Measurements from ENCODE around the gene RSPH1.

The RSPH1 gene

DNA sequence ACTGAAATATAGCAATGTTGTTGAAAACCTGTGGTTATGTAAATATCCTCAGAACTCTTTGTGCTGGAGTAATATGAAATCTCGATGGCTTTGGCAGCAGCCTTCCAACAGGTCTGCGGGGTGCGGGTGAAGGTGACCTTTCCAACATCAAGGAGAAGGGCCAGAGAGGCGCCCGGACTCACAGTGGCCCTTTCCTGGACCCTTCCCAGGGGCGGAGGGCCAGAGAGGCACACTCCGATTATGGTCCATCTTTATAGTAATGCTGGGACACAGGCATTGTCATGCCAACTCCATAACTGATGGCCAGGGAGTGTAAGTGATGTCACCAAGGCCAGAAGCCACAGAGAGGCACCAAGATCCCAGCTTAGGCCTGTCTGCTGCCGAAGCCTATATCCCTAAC is 35.7 kb upstream of the RSPH1 start:
- DNase-seq: peak; percentile 13

DNA sequence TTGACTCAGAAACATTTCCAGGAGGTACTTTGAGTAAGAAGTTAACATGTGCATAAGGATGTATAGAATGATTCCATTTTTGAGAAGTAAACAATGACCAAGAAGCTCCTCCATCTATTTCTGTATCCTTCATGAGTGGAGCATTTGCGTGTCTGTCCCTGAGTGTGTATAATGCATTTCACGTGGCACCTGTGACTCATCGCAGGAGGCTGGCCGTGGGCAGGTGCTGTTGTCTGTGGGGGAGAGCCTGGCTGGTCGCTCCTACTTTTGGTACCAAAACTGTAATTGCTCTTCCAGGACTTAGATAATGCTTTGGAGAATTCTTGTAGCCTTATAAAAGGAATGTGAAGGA is 34.1 kb upstream of the RSPH1 start:
- no peak for DNase-seq

DNA sequence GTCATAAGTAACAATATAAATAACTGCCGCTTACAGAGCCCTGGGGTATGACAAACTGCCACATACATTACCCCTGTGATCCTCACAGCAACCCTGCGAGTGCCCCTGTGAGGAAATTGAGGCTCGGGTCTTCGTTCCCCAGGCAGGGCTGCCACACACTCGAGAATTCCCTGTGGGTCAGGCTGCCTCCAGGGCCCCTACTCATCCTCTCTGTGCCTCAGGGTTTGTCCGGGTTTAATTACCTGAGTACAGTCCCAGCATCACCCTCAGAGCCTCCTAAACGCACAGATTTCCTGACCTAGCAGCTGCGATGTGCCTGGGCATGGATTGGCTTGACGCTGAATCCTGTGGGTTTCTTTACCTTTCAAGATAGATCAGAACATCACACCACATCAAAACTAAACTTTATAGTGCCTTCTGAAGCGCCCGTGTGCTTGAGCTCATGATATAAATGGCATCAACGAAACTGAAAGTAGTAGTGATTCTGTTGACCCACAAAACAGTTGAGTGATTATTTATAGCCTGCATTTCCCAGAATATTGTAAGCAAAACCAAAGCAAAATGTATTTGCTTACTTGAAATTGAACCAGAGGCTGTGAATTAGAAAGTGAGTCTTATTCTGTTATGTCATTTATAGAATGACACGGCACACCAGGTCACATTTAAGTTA is 31.6 kb upstream of the RSPH1 start:
- DNase-seq: no peak

DNA sequence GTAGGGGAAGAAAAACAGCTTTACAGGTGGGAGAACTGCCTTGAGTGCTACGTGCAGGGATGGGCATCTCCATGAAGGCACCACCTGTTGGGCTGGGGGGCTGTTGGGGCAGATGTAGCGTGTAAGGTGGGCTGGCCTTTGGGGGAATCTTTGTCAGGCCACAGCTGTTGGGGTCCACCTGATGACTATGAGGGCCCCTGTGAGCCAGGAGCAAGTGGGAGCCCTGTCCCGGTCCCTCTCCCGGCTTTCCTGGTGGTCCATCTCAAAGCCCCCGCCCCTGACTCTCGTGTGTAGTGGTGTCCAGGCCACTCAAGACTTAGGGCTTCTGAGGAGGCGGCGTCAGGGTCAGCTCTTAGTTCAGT is 31.1 kb upstream of the RSPH1 start:
- DNase-seq: no peak

DNA sequence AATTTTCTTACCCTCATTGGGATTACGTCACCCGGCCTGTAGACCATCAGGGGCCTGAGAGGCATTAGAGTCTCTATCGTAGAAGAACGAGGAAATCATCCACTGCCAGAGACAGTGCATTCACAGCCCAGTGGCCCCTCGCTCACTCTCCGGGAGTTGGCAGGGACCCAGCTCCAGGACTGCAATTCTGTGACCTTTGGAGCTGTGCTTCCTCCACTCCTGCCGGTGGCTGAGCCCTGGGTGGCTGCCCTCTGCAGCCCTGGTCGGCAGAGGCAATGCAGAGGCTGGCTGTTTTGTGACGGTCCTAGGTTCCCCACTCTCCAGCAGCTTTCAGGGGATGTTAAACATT is 30.3 kb upstream of the RSPH1 start:
- no peak for DNase-seq

DNA sequence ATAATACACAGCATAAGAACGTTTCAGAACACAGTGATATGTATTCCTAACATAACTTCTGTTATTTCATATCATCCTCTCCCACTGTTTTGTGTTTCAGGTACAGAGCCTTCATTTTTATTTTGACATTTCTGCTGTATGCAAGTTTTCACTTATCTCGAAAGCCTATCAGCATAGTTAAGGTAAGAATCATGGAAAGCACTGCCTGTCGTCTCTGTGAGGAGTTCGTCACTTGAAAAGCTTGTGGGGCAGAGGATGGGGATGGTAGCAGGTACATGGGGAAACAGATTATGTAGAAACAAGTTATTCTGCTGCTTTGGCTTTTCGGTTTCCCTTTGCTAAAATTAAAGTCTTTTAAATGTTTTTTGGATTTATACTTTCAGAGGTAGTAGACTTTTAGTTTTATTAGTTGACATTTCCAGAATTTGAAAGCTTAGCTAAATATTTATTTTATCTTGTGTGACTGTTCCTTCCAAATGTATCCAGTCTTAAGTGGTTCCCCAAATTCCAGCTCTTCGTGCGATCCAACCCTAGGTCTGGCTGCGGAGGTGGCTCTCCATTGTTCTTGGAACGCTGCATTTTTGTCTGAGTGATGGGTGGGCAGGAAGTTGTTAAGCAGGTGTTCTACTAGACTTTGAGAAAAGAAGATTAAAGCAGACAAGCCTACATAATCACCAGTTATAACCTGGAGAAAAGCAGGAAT is 29.8 kb upstream of the RSPH1 start:
- DNase-seq: no peak

DNA sequence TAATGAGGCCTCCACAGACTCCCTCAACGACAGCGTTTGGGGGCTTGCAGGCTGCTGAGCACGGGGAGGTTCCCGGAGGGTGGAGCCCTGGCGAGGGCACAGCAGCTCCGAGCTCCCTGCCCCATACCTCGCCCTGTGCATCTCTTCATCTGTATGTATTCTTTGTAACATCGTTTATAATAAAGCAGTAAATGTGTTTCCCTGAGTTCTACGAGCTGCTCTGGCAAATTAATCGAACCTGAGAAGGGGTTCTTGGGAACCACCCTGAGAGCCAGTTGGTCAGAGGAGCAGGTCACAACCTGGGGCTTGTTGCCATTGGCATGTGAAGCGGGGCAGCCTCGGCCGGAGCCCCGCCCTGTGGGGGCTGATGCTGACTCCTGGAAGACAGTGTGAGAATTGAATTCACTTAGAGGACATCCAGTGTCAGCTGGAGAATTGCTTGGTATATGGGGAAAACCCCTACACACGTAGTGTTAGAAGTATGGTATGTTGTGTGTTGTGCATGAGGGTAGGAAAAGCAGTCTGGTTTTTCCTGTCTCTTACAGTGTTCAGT is 29.1 kb upstream of the RSPH1 start:
- peak; percentile 45 for DNase-seq

DNA sequence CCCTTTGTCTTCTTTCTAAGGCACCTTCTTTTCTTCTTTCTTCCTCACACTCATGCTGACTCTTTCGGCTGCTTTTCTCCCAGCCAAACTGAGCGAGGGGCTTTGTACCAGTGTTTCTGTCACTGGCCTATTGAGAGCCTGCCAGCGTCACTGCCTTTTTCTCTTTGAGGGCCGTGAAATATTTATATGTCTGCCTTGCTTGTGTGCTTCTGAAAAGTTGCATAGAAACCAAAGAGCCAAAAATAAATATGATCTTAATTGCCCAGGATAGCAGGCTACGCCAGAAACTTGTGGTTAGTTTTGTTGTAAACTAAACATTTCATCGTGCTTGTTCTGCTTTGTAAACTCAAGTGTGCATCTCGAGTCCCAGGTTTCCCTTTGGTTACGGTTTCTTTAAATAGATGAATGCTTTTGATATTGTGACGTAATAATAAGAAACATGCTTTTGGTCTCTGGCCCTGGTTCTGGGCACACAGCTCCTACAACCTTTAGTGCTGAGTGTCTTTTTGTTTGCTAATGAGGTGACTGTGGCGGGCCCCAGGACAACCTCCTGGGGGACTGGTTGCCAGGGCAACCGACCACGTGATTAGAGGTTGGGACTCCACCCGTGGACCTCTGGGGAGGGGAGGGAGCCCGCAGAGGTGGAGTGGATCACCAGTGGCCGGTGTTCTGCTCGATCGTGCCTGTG is 28.5 kb upstream of the RSPH1 start:
- peak; percentile 77 for DNase-seq

DNA sequence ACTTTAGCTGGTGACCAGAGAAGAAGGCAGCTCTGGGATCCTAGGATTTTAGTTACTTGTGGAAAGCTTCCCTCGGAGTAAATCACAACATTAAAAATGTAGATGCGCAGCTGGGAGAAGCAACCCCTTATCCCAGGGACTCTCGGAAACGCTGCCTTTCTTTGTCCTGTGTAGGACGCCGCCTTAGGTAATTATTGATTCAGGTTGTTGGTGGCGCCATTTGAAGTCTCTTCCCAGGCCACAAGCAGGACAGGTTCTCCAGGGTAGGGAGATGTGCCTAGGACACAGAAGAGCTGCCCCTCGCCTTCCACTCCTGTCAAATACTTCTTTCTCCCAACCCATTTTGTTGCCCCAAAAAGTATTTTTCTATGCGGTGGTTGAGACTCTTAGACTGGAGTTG is 27.9 kb upstream of the RSPH1 start:
- DNase-seq: no peak

DNA sequence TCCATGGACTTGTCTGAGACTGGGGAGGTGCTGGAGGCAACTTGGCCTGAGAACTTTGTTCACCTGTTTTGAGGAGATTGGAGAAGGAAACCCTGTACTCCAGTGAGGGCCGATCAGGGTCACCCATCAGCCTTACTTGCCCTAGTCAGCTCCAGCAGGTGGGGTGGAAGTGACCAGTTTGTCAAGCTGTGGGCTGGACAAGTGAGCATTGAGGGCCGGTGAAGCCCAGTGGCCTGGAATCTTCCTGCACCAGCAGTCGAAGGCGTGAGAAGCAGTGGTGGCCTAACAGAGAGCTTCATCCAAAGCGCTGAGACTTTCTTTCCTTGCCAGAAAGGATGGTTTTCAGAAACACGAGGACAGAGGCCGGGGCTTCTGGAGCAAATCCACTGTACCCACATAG is 27.2 kb upstream of the RSPH1 start:
- DNase-seq: no peak

DNA sequence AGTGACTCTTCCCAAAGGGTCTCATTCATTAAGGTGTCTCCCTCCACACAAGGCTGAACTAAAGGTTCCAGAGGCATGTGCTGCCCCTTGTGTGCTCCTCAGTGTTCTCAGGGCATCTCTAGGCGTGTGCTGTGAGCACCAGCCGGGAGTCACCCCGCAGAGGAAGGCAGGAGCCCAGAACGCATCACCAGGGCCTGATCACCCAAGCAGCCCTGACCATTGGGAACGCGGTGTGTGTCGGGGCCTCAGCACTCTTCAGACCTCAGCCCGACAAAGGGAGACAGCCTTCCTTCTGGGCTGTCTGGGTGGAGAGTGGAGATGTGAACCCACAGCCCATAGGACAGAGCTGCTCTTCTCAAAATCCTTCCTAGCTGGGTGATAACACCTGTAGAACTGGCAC is 26.7 kb upstream of the RSPH1 start:
- no peak for DNase-seq

DNA sequence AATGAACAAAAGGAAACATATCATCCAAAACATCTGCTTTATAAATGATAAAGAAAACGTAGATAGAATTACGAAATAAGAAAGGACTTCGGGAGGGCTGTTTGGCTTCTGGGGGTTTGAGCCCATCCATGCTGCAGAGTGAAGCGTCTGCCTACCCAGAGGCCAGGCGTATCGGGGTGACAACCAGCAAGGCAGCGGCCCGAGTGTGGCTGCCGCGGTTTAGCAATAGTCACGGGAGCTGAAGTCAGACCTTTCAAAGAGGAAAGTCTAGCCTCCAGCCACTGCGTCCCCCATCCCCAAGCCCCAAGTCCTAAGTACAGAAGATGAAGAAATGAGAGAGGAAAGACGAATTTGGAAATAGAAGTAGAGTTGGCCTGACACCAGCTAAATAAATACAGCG is 26.2 kb upstream of the RSPH1 start:
- DNase-seq: no peak

DNA sequence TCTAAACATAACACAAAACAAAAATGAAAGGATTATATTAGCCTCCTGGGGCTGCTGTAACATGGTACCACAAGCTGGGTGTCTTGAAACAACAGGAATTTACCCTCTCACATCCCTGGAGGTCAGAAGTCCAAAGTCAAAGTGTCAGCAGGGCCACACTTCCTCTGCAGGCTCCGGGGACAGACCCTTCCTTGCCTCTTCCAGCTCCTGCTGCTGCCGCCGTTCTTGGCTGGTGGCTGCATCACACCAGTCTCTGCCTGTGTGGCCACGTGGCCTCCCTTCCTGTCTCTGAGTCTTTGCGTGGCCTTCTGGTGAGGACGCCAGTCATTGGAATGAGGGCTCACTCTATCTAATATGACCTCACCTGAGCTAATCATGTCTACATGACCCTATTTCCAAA is 25.8 kb upstream of the RSPH1 start:
- no peak for DNase-seq

DNA sequence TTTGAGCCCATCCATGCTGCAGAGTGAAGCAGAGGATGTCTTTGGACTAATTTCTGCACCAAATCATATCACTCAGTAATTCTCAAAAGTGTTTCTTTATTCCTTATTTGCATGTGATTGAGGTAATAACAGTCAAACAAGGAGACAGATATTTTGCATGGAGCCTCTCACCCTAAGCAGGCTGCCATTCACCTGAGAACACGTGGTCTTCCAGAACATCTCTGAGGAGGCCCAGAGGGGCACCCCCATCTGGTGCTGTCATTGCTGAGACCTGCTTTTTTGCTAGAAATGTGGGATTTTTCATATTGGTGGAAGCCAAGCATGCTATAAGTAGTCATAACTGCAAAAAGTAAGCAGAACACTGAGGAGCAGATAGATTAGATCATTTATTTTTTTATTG is 25.4 kb upstream of the RSPH1 start:
- no peak for DNase-seq

DNA sequence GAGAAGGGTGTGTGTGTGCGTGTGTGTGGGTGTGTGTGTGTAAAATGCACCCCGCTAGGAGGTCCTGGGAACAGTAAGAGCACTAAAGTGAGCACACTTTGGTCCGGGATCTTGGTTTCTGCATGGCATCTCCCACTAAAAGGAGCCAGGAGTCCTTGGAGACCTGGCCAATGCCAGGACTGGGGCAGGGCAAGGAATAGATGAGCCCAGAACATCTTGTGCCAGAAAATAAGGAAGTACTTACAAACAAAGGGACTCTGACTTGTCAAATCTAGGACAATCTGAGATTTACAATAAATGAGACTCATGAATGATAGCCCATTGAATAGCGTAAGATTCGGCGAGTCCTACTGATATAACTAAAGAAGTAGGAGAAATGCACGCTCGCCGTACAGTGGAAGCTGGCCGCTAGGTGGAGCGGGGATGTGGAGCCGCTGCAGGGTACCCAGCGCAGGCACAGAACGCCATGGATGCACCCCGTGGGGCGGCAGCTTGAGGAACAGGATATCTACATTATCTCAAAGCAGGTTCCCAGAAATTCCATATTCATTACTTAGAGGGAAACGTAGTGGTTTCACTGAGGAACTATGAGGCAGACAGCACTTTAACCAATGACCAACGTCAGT is 24.7 kb upstream of the RSPH1 start:
- no peak for DNase-seq

DNA sequence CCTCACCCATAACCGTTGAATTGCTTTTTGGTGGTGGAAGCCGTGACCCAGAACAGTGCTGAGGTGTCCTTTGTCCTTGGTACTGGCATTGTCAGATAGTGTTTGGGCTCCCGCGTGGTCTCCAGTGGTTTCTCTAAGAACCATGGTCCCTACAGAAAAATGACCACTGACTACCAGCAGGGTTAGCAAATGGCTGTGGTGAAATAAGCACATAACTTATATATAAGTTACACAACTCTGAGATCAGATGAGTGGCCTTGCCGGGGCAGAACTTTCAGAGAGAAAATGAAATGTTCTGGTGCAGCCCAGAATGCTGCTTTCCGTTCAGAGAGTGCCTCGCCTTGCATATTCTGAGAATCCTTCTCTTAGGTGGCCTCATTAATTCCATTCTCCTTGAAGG is 22.6 kb upstream of the RSPH1 start:
- DNase-seq: no peak

DNA sequence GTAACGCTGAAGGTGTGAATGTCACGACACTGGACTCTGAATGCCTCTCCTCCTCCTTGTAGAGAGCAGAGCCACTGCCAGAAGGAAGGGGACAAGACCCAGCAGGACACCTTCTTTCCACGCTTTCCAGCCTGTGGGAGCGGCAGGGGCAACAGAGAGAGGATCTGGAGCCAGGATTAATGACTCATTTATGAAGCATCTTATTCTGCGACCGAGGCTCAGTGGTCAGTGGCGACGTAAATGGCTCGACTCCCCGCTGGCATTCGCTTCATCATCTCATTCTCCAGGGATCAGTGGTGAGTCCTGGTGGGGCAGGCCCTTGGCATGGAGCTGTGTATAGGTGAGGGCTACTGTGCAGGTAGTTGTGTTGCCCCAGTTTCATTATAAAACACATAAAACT is 22.2 kb upstream of the RSPH1 start:
- DNase-seq: no peak

DNA sequence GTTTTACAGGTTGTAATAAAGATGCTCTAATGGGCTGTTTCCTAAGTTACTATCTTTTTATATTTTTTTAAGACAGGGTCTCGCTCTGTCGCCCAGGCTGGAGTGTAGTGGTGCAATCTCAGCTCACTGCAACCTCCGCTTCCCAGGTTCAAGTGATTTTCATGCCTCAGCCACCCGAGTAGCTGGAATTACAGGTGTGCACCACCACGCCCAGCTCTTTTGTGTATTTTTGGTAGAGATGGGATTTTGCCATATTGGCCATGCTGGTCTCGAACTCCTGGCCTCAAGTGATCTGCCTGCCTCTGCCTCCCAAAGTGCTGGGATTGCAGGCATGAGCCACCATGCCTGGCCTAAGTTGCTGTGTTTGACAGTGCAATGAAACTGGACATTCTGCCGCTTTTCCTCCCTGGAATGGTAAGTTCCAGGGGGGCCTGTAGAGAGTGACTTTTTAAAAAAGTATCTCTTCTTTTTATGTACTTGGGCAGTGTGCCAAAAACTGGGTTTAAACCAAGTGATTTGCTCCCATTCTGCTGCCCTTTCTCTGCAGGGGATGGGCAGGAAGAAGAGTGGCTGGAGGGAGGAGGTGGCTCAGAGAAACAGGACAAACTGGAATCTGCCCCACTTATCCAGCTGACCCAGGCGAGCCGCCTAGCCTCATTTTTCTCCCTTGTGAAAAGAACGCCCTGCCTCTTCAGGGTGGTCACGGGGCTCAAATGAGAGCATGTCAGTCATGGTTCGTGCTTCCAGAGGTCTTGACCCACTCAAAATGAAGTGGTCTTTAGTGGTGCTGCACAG is 19.9 kb upstream of the RSPH1 start:
- DNase-seq: no peak

DNA sequence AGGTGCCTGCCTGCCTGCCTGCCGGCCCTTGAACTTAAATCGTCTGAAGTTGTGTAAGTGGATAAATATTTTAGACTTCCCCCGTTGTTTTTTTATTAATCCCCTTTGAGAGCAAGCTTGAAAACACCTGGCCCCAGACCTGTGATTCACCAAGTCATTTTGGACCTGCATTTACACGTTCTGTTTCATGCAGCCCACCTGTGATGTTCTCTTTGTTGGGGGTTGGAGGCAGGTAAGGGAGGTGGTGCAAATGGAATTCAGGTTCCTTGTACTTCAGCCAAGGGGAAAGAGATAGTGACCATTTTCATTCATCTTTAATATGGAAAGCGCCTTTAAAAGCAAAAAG is 18.8 kb upstream of the RSPH1 start:
- DNase-seq: no peak

DNA sequence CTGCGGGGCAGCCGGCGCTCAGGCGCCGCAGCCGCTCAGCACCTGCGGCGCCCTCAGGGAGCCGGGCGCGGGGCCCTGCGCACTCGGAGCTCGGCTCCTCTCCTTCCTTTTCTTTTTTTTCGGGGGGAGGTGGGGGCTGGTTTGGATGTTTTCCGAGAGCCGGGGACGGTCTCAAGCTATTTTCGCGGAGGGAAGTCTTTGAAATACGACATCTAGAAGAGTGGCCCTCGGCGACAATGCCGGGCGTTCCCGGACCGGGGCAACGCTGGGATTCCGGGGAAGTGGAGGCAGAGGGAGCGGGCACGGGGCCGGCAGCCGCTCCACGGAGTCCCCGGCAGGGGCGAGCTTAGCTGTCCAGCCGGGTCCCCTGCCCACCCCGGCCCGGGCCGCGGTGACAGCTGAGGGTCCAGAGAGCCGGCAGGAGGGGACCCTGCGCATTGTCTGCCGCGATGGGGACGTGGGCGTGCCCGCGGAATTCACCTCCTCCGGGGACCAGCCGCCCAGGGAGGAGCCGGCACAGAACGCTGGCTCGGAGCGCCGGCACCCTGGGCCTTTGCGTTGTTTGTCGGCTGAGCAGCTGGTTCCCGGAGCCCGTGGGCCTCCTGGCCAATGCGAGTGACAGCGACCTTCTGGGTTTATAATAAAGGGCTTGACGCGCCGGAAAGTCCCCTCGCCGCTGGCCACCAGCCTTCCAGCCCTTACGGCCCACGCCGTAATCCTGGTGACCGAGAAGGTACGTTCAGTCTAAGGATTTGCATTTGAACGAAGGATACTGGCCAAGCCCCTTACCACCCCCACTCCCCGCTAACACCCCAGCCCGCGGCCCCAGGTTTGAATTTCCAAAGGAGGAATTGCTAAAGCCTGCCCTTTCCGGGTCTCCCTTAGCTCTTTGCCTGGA is 18.2 kb upstream of the RSPH1 start:
- peak; percentile 47 for DNase-seq

DNA sequence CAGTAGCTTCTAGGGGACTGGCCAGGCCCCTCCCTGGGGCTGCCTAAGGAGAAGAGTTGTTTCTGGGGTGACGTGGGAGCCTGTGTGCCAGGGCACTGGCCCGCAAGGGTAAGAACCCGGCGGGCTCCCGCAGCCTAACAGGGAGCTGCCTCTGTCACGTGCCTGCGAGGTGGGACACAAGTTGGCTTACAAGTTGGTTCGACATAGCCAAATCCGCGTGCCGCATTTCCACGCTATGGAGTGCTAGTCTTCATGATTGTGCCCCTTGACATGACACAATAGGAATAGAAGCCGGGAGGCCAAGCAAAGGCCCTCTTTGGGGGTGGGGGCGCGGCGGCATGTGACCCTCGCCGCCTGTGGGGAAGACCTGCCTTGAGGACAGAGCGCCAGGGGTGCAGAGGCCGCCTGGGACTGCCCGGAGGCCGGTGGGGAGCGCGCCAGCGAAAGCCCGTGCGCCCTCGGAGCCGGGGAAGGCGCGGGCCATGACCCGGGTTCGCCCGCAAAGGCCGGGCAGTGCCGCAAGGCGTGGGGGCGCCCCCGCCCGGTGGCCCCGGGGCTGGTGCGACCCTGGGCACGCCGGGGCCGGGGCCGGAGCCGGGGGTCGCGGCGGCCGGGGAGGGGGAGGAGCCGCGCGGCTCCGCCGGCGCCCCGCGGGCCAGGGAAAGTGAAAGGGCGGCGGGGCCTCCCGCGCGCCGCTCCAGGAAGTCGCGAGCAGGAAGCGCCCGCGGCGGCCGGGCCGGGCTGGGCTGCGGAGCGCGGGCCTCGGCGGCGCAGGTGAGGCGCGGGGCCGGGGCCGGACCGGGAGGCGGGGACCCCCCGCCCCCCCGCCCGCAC is 17.3 kb upstream of the RSPH1 start, which contains the start of gene SLC37A1:
Gene SLC37A1, plus strand, starts transcription at position 702 of the 834 bp plus-strand sequence. CDS start 4,603 bp downstream, outside the sequence.
- DNase-seq: peak; percentile 30
